GM19193 (cell line): Measurements from ENCODE around the gene SLC25A23.

Experiments used
- POLR2A ChIP-seq: IDR thresholded peaks from 4 replicates; pipeline ENCODE4 v1.6.1; 2011; ENCODE audit not compliant: insufficient read depth, insufficient read length; ENCODE audit errors: extremely low read depth

The SLC25A23 gene

DNA sequence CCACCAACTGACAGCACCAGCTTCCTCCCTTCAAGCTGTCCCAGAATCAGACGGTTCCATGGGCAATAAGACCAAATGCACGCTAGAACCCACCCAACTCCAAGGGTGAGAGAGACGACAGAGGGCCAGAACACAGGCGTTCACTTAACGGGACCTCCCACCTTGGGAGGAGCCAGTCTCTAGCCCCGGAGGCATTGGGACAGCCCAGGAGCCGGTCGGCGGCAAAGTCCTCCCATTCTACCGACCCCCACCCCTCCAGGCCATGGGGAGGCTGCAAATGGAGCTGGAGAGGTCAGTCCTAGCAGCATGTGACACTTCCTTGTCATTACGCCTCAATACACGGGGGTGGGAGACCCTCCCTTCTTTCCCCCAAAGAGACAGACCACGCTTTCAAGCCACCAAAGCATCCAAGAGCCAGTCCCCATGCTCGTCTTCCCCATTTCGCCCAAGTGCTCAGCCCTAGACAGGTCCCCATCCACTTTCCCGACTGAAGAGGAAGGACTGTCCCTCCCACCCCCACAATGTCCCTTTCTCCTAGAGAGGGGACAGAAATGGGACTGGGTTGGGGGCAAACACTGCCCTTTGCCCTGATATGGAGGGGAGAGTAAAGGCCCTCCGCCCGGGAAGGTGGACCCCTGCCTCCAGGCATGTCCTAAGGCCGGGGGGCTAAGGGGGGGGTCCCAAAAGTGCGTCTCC is 35.9 kb downstream of the SLC25A23 start:
- TF ChIP-seq POLR2A: no peak

DNA sequence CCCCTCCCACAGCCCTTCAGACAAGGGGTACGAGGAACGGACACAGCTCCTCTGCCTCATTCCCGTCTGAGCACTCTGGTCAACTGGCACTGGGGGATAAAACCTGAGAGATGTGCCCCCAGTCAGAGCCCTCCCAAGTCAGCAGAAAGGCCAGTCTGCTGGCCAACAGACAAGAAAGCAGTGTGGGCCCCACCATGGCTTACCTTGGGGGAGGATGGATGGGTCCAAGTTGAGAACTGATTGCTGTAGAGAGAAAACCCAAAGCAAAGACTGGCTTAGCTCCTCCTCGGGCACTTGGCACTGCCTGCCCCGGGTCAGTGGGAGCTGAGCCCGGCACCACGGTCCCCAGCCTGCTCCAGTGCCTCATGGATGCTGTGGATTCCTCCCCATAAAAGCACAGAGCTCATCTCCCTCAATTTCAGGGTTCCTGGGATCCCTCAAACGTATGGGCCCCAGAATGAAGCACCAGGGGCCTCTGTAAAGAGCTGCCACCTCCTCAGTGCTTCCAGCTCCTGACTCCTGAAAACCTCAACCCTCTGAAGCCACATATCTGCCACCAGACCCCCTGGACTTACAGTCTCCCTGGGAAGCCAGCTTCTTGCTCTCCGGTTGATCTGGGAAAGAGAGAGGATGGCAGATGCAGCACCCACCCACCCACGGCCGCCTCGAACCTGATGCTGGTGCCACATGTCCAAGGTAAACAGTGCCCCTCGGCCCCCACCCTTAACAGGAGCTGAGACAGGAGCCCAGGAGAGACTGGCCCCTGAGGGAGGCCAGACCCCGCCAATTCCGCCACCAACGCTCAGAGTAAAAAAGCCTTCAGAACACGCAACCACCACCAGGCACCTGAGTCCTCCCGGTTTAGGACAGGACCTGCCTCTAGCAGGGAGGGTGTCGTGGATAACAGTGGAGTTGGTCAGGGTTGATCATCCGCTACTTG is 38.2 kb downstream of the SLC25A23 start:
- no peak for TF ChIP-seq POLR2A

DNA sequence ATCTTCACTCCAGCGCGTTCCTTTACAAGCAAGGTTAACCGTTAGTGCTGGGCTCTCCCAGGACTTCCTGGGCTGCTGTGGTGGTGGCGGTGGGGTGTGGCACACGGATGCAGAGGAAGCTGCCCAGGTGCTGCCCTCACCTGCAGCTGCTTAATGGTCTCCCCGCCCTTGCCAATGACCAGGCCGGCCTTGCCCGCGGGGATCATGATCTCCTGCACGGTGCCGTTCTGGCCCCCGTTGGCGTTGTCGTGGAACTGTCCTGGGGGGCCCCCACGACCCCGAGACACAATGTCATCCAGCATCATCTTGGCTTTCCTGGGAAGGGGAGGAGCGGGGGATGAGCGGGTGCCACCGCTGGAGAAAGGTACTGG is 41.0 kb downstream of the SLC25A23 start:
- TF ChIP-seq POLR2A: peak; percentile 15

DNA sequence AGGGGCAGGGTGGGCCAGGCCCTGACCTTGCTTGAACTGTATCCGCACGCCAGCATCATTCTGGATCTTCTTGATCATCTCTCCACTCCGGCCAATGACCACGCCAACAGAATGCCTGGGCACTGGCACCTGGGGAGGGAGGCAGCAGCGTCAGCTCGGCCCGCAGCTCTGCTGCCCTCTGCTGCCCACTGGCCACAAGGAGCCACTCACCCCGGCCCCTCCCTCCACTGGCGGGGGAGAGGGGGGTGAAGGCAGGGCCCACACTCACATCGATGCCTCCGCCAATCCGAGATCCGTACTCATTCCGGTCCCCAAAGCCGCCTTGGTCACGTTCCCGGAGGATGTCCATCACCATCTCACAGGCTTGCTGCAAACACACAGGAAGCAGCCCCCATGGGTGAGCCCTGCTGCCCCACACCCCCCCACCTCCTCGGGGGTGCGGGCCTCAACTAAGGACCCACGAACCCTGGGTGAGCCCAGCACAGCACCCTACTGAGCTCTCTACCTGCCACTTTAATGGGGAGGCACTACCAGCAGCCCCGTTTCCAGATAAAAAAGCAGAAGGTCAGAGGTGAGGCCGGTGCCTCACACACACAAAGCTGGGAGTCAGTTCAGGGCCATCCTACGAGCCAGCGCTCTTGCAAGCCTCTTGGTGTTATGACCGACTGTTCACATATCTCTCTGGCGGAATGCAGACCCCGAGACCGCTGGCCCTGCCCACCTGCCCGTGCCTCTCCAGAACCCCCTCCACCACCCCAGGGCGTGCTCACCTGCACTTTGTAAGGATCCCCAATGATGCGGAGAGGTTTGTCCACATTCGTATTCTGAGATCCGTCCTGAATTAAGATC is 41.7 kb downstream of the SLC25A23 start:
- TF ChIP-seq POLR2A: no peak

DNA sequence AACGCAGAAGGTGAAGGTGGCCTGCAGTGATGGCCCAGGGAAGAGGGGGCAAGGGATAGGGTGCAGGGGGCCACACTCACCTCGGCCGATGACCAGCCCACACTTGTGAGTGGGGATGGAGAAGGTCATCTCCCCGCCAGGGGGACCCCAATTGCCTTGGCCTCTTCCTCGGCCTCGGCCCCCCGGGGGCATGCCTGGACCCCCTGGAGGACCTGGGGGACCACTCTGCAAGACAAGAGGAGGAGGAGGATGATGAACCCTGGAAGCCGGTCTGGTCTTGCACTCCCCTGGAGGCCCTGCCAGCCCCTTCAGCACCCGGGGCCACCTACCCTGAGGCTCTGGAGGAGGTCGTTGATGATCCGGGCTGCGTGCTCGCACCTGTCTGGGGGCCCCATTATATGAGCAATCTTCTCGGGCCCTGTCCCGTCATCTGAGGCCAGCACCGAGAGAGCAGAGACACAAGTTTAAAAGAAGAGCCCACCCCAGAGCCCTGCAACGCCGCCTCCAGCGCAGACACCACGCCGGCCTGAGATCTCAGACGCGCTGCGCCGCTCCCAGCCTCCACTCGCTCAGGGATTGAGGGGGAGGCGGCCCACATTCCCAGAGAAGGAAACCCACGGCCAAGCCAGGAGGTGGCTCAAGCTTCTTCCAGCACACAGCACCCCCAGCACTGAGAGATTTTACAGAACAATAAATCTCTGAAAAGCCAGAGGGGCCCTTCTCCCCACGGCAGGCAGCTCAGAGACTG is 42.8 kb downstream of the SLC25A23 start:
- TF ChIP-seq POLR2A: no peak

DNA sequence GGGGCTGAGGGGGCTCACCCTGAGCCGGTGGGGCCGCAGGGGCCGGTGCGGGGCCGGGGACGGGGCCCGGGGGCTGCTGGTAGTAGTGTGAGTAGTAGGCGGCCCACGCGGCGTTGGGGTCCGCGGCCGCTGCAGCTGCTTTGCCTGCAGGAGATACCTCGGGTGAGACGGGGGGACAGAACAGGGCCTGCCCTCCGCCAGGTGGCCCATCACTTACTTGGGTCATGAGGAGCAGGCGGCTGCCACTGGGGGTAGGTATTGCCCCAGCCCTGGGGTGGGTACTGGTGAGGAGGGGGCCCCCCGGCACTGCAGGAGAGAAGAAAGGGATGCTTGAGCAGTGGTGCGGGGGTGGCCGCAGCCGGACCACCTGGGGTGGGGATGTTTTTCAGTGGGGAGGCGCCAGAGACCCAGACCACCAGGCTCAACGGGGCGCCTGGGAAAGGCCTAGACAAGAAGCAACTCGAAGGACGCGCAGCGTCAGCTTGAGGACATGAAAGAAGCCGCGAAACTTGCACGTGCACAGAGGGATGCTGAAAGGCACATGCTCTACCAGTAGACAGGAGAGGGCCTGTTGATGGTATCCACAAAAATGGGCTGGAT is 43.9 kb downstream of the SLC25A23 start:
- no peak for TF ChIP-seq POLR2A

DNA sequence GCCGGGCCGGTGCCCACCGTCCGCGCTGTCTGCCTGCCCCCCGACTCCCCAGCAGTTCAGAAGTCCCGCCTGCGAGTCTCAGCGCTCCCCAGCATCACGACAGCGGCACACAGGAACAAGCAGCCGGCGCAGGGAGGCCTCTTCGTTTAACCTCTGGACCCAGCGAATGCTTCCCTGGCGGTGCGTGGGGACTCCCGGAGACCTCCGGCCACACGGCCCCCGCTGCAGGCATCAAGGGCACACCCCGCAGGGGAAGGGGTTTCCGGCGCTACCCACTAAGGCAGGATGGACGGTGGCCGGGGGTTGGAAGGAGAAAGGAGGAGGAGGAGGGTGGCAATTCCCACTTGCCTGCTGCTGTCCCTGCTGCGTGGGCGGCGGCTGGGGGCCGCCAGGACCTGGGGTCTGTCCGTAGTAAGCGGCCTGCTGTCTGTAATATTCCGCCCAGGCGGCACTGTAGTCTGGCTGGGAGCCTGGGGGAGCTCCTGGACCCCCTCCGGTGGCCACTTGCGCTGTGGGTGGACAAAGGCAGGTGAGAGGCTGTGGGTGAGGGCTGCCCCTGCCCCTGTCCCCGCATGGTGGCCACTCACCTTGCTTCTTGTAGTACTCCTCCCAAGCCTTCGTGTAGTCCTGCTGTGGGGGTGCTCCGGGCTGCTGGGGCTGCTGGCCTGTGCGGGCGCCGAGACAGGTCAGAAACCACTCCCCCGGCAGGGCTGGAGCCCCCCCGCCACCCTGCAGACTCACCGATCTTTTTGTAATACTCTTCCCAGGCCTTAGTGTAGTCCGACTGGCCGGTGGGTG is 44.6 kb downstream of the SLC25A23 start:
- no peak for TF ChIP-seq POLR2A

DNA sequence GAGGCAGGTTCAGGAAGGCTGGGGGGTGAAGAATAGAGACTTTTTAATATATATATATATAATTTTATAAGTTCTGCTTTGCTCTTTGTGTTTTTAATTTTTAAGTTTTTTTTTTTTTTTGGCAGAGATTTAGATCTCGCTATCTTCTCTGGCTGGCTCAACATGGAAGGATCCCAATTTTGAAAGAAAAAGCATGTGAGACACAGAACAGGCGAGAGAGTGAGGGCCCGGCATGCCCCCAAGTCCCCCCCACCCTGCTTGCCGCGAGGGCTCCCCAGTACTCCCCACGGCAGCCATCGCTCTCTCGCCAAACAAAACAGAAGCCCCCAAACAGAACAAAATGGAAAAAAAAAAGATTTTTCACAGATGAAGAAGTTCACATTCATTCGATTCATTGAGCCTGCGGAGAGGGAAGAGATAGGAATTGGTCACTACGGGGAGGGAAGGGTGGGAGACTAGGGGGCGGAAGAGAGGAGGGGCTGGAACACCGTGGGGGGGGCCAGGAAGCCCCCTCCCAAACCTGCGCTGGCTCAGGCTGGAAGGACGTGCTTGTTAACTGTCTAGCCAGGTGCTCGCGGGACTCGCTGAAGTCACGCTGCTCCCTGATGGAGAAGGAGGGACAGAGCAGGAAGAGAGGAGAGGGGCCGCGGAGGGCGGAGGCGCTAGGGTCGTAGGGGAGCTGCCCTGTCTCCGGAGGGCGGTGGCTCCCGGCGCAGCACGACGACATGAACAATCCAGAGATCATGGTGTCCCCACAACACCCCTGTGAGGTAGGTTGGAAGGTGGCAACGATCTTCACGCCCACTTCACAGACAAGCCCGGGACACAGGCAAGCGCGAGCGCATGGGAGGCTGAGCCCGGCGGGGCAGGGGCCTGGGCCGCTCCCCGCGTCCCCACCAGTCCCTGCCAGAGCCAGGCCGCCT is 45.6 kb downstream of the SLC25A23 start:
- TF ChIP-seq POLR2A: no peak

DNA sequence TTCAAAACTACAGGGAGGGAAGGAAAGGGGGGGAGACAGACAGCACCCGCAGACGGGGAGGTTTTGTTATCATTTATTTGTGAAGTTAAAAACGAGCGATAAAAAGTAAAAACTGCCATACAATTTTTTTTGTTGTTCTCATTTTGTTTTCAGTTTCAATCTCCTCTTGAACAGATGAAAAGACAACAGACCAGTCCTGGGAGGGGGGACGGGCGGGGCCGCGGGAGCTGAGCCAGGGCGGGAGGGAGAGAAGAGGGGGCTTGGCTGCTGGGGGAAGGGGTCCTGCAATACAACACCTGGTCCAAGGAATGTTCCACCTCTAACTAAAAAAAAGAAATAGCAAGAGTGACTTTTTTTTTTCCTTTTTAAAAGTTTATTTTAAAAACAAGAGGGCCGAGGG is 46.3 kb downstream of the SLC25A23 start:
- TF ChIP-seq POLR2A: no peak

DNA sequence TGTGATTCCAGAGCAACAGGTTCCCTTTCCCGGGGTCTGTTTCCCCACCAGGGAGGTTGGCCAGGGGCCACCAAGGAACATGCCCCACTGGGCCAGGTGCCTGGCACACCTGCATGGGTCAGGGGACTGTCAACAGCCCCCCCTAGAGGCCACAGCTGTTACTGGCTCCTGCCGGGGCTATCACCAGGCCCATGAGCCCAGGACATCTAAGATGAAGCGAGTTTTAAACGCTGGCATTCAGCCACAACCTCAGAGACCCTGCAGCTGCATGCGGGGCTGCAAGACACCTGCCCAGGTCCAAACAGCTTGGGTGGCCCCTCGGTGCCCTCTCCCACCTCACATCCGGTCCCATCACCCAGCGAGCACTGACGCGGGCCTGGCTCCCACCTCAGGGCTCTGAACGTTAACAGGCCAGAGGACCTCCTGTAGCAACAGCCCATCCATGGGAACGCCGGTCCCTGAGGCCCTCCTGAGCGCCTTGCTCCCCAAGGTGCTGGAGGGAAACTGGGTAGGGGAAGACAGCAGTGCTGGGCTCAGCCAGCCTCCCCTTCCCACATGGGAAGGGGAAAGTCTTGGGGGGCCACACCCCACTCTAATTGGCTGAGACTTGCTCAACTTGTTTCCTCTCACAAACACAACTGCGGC is 47.0 kb downstream of the SLC25A23 start:
- TF ChIP-seq POLR2A: no peak

DNA sequence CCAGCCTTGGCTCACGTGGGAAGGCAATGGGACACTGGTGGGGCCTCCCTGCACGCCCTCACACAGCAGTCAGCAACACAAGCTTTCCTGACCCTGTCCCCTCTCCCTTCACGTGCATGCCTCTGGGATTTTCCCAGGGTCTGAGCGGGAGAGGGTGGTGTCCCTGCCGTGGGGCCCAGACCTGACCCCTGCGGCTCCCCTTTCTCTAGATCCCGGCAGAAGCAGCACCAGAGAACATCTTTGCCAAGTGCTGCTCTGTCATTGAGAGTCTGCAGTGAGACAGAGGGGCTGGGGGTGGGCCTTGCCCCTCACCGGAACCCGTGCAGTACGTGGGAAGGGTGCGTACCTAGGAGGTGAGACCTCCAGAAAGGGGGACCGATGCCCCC is 47.5 kb downstream of the SLC25A23 start:
- peak; percentile 3 for TF ChIP-seq POLR2A

DNA sequence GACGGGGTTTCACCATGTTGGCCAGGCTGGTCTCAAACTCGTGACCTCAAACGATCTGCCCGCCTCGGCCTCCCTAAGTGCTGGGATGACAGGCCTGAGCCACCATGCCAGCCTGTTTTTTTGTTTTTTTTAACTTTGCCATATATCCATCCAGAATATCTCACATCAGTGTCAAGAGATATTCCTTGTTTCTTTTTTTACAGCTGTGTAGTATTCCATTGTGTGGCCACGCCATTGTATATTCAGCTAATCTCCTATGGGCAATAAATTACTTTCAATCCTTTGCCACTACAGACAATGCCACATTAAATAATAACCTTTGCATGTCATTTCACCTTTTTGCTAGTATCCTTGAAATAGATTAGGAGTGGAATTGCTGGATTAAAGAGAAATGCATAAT is 50.2 kb downstream of the SLC25A23 start:
- TF ChIP-seq POLR2A: no peak

DNA sequence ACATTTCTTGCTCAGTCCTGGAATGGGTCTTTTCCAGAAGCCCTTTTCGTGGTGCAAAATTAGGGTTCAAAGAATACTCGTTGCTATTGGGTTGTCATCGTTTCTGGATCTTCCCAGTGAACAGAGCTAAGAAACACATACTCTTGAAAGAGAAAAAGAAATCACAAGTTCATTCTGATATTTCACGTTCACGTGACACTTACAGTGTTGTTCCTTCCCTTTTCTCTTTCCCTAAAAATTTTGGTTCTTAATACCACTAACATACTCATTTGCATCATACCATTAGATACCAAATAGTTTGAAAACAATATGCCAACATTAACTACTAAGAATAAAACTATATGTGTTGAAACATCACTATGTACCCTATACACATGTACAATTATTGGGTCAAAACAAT is 53.2 kb downstream of the SLC25A23 start:
- no peak for TF ChIP-seq POLR2A
